Panc1 (cell line): ENCODE data around the gene ATOSB.

ENCODE experiments used
- CTCF ChIP-seq: fragments of 450-650 bp; IDR thresholded peaks from 2 replicates; pipeline ENCODE4 v1.5.1; 2017; ENCODE audit warnings: mild to moderate bottlenecking
- POLR2AphosphoS5 ChIP-seq: IDR thresholded peaks from 2 replicates; pipeline ENCODE4 v1.6.1; 2012; ENCODE audit warnings: mild to moderate bottlenecking, low read depth, low read length, moderate library complexity
- REST ChIP-seq, 2 experiments: IDR thresholded peaks; 2 replicates each; pipeline ENCODE4 v1.6.1; 2011 to 2012; ENCODE audit warnings: low read depth in 2 of 2, control low read depth in 1 of 2, low read length in 1 of 2, mild to moderate bottlenecking in 1 of 2, moderate library complexity in 1 of 2; ENCODE audit not compliant: insufficient read depth in 1 of 2
- SIN3A ChIP-seq: IDR thresholded peaks from 2 replicates; pipeline ENCODE4 v1.6.1; 2012; ENCODE audit warnings: low read depth, mild to moderate bottlenecking, low read length, moderate library complexity, borderline replicate concordance; ENCODE audit not compliant: insufficient read depth

GRCh38 chr9:35056571-35057270 is 58.9 kb downstream of the ATOSB start:
- TF ChIP-seq CTCF (no peak), POLR2AphosphoS5 (no peak), REST (IDR thresholded peaks at IDR 0.05; ENCODE audit: insufficient read depth in 1 of 2, low read depth in 2 of 2, low read length in 1 of 2) (no peak), SIN3A (no peak)
